Measurements from ENCODE around the gene ZNF2. TPM values are rescaled to one million over a fixed set of nuclear protein-coding genes. Genes with fewer than 3 reads are reported as not detected.

ZNF2 gene
- total and polyA plus RNA-seq, 2 donors (not counting 1 experiment from before 2014, with no cell fraction given), result 2.9 to 7.2 TPM

- Histone ChIP-seq H3K36me3 (replicated peaks in 1 of 2; ENCODE audit: control extremely low read depth in 1 of 2, control insufficient read depth in 1 of 2, extremely low read depth in 1 of 2, insufficient read depth in 2 of 2, low read length in 1 of 2) (no peaks in the 10 kb centered on the region), H3K4me3 (ENCODE audit: control extremely low read depth in 1 of 5, extremely low read depth in 1 of 5, insufficient read depth in 1 of 5, low read depth in 2 of 5, low read length in 4 of 5) (no peak overlapping the region), H3K4me2 (replicated peaks; ENCODE audit: low read depth, low read length, poor library complexity, severe bottlenecking) (no peak overlapping the region), H3K9me3 (ENCODE audit: control extremely low read depth in 1 of 3, control insufficient read depth in 2 of 3, insufficient read depth in 1 of 3, low read length in 2 of 3) (peaks cover 0 to 43% (median 0%) of the 10 kb centered on the region in 3 donors), H3K27ac (ENCODE audit: low read length in 2 of 2) (no peak overlapping the region), H2AFZ (ENCODE audit: insufficient read depth, low read depth, low read length, poor library complexity, severe bottlenecking) (no peak overlapping the region), H3K27me3 (replicated peaks in 1 of 4; ENCODE audit: control extremely low read depth in 1 of 4, control insufficient read depth in 3 of 4, insufficient read depth in 4 of 4, low read length in 3 of 4) (no peaks in the 10 kb centered on the region), H4K20me1 (ENCODE audit: control insufficient read depth, insufficient read depth, low read length, poor library complexity, severe bottlenecking) (no peaks in the 10 kb centered on the region), H3K4me1 (ENCODE audit: control insufficient read depth in 2 of 2, insufficient read depth in 2 of 2, low read length in 2 of 2) (no peaks in the 10 kb centered on the region), H3K9ac (ENCODE audit: low read length) (no peak overlapping the region), H3K79me2 (ENCODE audit: control insufficient read depth, insufficient read depth, low read length) (no peaks in the 10 kb centered on the region)
- Mint-ChIP-seq H3K4me1 (no peaks in the 10 kb centered on the region), H3K27ac (no peak overlapping the region), H3K9me3 (ENCODE audit: insufficient read depth) (peaks cover 3% of the 10 kb centered on the region), H3K4me3 (no peak overlapping the region), H3K27me3 (peaks cover 4% of the 10 kb centered on the region)
- intact Hi-C loops (cut with micrococcal nuclease), result no loop called here
- CTCF ChIA-PET, result interaction anchor here (1.1 to 1.3 kb wide), 2 partner anchors 20 to 113 kb away, joined by 3 read pairs; no protein-coding TSS in a partner anchor
- POLR2A ChIA-PET, result no interaction called here
- no CpG with 5 or more reads among the region's 1 CpG for WGBS (ENCODE audit: insufficient coverage)
- no peak for DNase-seq
- ATAC-seq (ENCODE audit: low read depth), result no peak
- no peak for TF ChIP-seq EZH2 (IDR thresholded peaks at IDR 0.05; ENCODE audit: borderline replicate concordance, insufficient read depth, low read depth, low read length, poor library complexity, severe bottlenecking)
These were observed 66.6 kb downstream of the ZNF2 start for GRCh38 chr2:95232232-95232631.

Other genes starting within 250 kb of the ZNF2 start
- gene MAL, start 140.1 kb upstream of the ZNF2 start, total RNA-seq, result 0.74 TPM in 1 of 2 replicates, not detected in the other
- 2.0 and 3.0 TPM in 2 replicates for gene MAL, start 140.1 kb upstream of the ZNF2 start, polyA plus RNA-seq
- 46.3 and 48.9 TPM in 2 replicates for gene MRPS5, start 44.0 kb upstream of the ZNF2 start, total RNA-seq
- gene MRPS5, start 44.0 kb upstream of the ZNF2 start, polyA plus RNA-seq, result 43.6 and 48.0 TPM in 2 replicates
- 37.0 and 38.7 TPM in 2 replicates for gene ZNF514, start 6.0 kb upstream of the ZNF2 start, total RNA-seq
- gene ZNF514, start 6.0 kb upstream of the ZNF2 start, polyA plus RNA-seq, result 9.5 and 15.5 TPM in 2 replicates
- gene ZNF892, start 41.7 kb downstream of the ZNF2 start, total RNA-seq, result 5.5 and 8.3 TPM in 2 replicates
- gene ZNF892, start 41.7 kb downstream of the ZNF2 start, polyA plus RNA-seq, result 0.46 and 0.67 TPM in 2 replicates
- 0.85 and 1.3 TPM in 2 replicates for gene PROM2, start 108.6 kb downstream of the ZNF2 start, total RNA-seq
- 0.67 and 1.2 TPM in 2 replicates for gene PROM2, start 108.6 kb downstream of the ZNF2 start, polyA plus RNA-seq
- not detected in 2 replicates for gene KCNIP3, start 131.5 kb downstream of the ZNF2 start, total RNA-seq
- not detected in 2 replicates for gene KCNIP3, start 131.5 kb downstream of the ZNF2 start, polyA plus RNA-seq
- gene FAHD2A, start 236.9 kb downstream of the ZNF2 start, total RNA-seq, result 18.3 and 24.8 TPM in 2 replicates
- gene FAHD2A, start 236.9 kb downstream of the ZNF2 start, polyA plus RNA-seq, result 22.9 and 23.7 TPM in 2 replicates

Data from B cell (primary cell).